PC-9 (cell line): Measurements from ENCODE around the gene PLCB3. TPM values are rescaled to one million over a fixed set of nuclear protein-coding genes. Genes with fewer than 3 reads are reported as not detected.
A peak's percentile ranks its signal among the peaks of the same experiment; 100 is the strongest.

Experiments used
- BruUV-seq: library from RNA; stranded (reverse); fragments of 400-500 nt; replicated peaks from 2 replicates; lab custom pipeline; 2021; lab: Mats Ljungman, UMichigan
- CTCF ChIA-PET: fragments of 300-600 bp; sonication (Branson Sonifier 250); formaldehyde crosslinking; loops from one replicate; lab custom pipeline; 2022; ENCODE audit warnings: antibody characterized with exemption; lab: Charles Lee
- POLR2A ChIA-PET: fragments of 300-600 bp; sonication (Branson Sonifier 250); formaldehyde crosslinking; loops from one replicate; lab custom pipeline; 2022; ENCODE audit warnings: antibody characterized with exemption; ENCODE audit not compliant: unreplicated experiment; lab: Charles Lee
- DNase-seq, 2 experiments: peaks; one replicate each; pipeline versions ENCODE4 v3.0.0 to v3.0.0-alpha.2; 2015 to 2022; ENCODE audit warnings: mixed read lengths in 1 of 2
- H2AFZ ChIP-seq: fragments of 200-600 bp; sonication (generic); 2 replicates; pipeline ENCODE4 v1.8.1; 2017; ENCODE audit warnings: antibody characterized with exemption
- H3F3A ChIP-seq: fragments of 200-600 bp; sonication (generic); 2 replicates; pipeline ENCODE4 v1.8.1; 2017; ENCODE audit warnings: antibody characterized with exemption, mild to moderate bottlenecking, low read depth; ENCODE audit not compliant: insufficient read depth
- H3K27ac ChIP-seq: fragments of 200-600 bp; sonication (generic); 2 replicates; pipeline ENCODE4 v1.6.1; 2016; ENCODE audit warnings: mixed run types
- H3K27me3 ChIP-seq: fragments of 200-600 bp; sonication (generic); 2 replicates; pipeline ENCODE4 v1.6.1; 2016; ENCODE audit warnings: low read depth, mixed run types; ENCODE audit not compliant: insufficient read depth
- H3K36me3 ChIP-seq: fragments of 200-600 bp; sonication (generic); 2 replicates; pipeline ENCODE4 v1.6.1; 2016; ENCODE audit warnings: low read depth, mixed run types
- H3K4me1 ChIP-seq: fragments of 200-600 bp; sonication (generic); replicated peaks from 2 replicates; pipeline ENCODE4 v1.6.1; 2016; ENCODE audit warnings: mixed run types; ENCODE audit not compliant: insufficient read depth
- H3K4me2 ChIP-seq: fragments of 200-600 bp; sonication (generic); 2 replicates; pipeline ENCODE4 v1.6.1; 2017; ENCODE audit warnings: mixed run types
- H3K4me3 ChIP-seq: fragments of 200-600 bp; sonication (generic); 2 replicates; pipeline ENCODE4 v1.6.1; 2016; ENCODE audit warnings: mixed run types
- H3K79me2 ChIP-seq: fragments of 200-600 bp; sonication (generic); 2 replicates; pipeline ENCODE4 v1.6.1; 2017; ENCODE audit warnings: low read depth, mixed run types
- H3K9me2 ChIP-seq: fragments of 200-600 bp; sonication (generic); 2 replicates; pipeline ENCODE4 v1.8.1; 2017; ENCODE audit warnings: mild to moderate bottlenecking; ENCODE audit not compliant: insufficient read depth
- H3K9me3 ChIP-seq: fragments of 200-600 bp; sonication (generic); 2 replicates; pipeline ENCODE4 v1.8.1; 2016; ENCODE audit warnings: low read depth; ENCODE audit not compliant: insufficient read depth
- H4K20me1 ChIP-seq: fragments of 200-600 bp; sonication (generic); 2 replicates; pipeline ENCODE4 v1.8.1; 2017; ENCODE audit not compliant: insufficient read depth
- CTCF ChIP-seq: fragments of 200-600 bp; sonication (generic); conservative IDR thresholded peaks from 2 replicates; pipeline ENCODE4 v1.6.1; 2017; ENCODE audit warnings: mixed run types, antibody characterized with exemption, mild to moderate bottlenecking, moderate library complexity
- EZH2 ChIP-seq: fragments of 200-600 bp; sonication (generic); IDR thresholded peaks from 2 replicates; pipeline ENCODE4 v1.8.0; 2017; ENCODE audit warnings: antibody characterized with exemption, low read depth
- intact Hi-C: fragments of 100-400 bp; cut with micrococcal nuclease; formaldehyde crosslinking; loops from one replicate; pipeline ENCODE4 v1.10.0; 2022; ENCODE audit not compliant: unreplicated experiment
- total RNA-seq: library from RNA; stranded (reverse); gene quantifications from 2 replicates; pipeline ENCODE4 v1.2.3, GENCODE V29; 2021

PLCB3 gene
- total RNA-seq, 1 experiment from 2014 or later, result 79.6 TPM

GRCh38 chr11:64289002-64289564 lies 37.8 kb downstream of the PLCB3 start:
- ChIA-PET CTCF (interaction anchor here (0.6 to 0.7 kb wide), 2 partner anchors 69 to 416 kb away, joined by 4 read pairs; no protein-coding TSS in a partner anchor), POLR2A (no interaction called here)
- H3K27me3 ChIP-seq, result no peaks in the 10 kb centered on the region
- peaks cover 6% of the 10 kb centered on the region; the same call in 1 of the 2 replicates for H3K79me2 ChIP-seq
- BruUV-seq, result no TSS peak
- no peaks in the 10 kb centered on the region for H3K9me2 ChIP-seq
- TF ChIP-seq EZH2 (no peak), CTCF (no peak)
- no peaks in the 10 kb centered on the region for H4K20me1 ChIP-seq
- H3K27ac ChIP-seq, result no peak overlapping the region
- peak in 1 of 2 experiments; percentile 10 for DNase-seq
- H2AFZ ChIP-seq, result no peak overlapping the region
- no peaks in the 10 kb centered on the region for H3K9me3 ChIP-seq
- peaks cover 13% of the 10 kb centered on the region for H3K4me1 ChIP-seq
- no peaks in the 10 kb centered on the region for H3K36me3 ChIP-seq
- intact Hi-C loops, result no loop called here
- H3K4me3 ChIP-seq, result no peak overlapping the region
- no peak overlapping the region for H3K4me2 ChIP-seq
- H3F3A ChIP-seq, result peaks cover 11% of the 10 kb centered on the region; the same call in 1 of the 2 replicates

- Histone ChIP-seq H3K36me3 (no peaks in the 10 kb centered on the region), H3F3A (peaks cover 6% of the 10 kb centered on the region; the same call in 1 of the 2 replicates), H3K4me1 (peaks cover 11% of the 10 kb centered on the region), H3K9me3 (no peaks in the 10 kb centered on the region), H3K79me2 (peaks cover 4% of the 10 kb centered on the region; the same call in 1 of the 2 replicates), H3K27me3 (no peaks in the 10 kb centered on the region), H4K20me1 (no peaks in the 10 kb centered on the region), H3K27ac (no peak overlapping the region), H3K9me2 (no peaks in the 10 kb centered on the region), H3K4me3 (no peak overlapping the region), H3K4me2 (no peak overlapping the region), H2AFZ (no peak overlapping the region)
- intact Hi-C loops, result no loop called here
- POLR2A ChIA-PET, result no interaction called here
- CTCF ChIA-PET, result no interaction called here
- no peak for TF ChIP-seq CTCF
- TF ChIP-seq EZH2, result no peak
- peak in 1 of 2 experiments; percentile 23 for DNase-seq
- BruUV-seq, result no TSS peak
Measured at GRCh38 chr11:64290352-64291261, 39.3 kb downstream of the PLCB3 start.

- TF ChIP-seq EZH2, result no peak
- no peak for TF ChIP-seq CTCF
- H3K36me3 ChIP-seq, result no peaks in the 10 kb centered on the region
- H3K4me2 ChIP-seq, result no peak within 1 kb of the TSS
- no peak within 1 kb of the TSS for H3K27ac ChIP-seq
- no peaks in the 10 kb centered on the region for H3K27me3 ChIP-seq
- H3K4me1 ChIP-seq, result peaks cover 8% of the 10 kb centered on the region
- DNase-seq, result peak in 1 of 2 experiments; percentile 31
- peaks cover 4% of the 10 kb centered on the region; the same call in 1 of the 2 replicates for H3F3A ChIP-seq
- CTCF ChIA-PET, result no interaction called here
- intact Hi-C loops, result no loop called here
- H4K20me1 ChIP-seq, result no peaks in the 10 kb centered on the region
- no peaks in the 10 kb centered on the region; the same call in 1 of the 2 replicates for H3K79me2 ChIP-seq
- H3K9me3 ChIP-seq, result no peaks in the 10 kb centered on the region
- POLR2A ChIA-PET, result no interaction called here
- no peak within 1 kb of the TSS for H2AFZ ChIP-seq
- no peaks in the 10 kb centered on the region for H3K9me2 ChIP-seq
- no TSS peak for BruUV-seq
- no peak within 1 kb of the TSS for H3K4me3 ChIP-seq
Measured at GRCh38 chr11:64291262-64291751, 40.0 kb downstream of the PLCB3 start, which contains the start of gene KCNK4. Gene KCNK4 (plus strand): TSS chr11:64291302. CDS start chr11:64293019, 1,717 bp downstream.
